Adrenal gland (tissue), 12 donors: Measurements from ENCODE around the gene SLC33A1. TPM values are rescaled to one million over a fixed set of nuclear protein-coding genes. Genes with fewer than 3 reads are reported as not detected.
A peak's percentile ranks its signal among the peaks of the same experiment; 100 is the strongest.
"Not testable (repeated sequence)": the region's sequence is repeated elsewhere in the genome, so short reads cannot be mapped to it uniquely, and the experiment has no call there.

Experiments
- DNase-seq, 7 donors: peaks; one replicate each; pipeline ENCODE4 v3.0.0-alpha.2; 2019 to 2020
- H3K27ac ChIP-seq, 5 donors: fragments of 200-600 bp; sonication (generic) in 4 of 5; 1 replicate in 3 of 5; 2 replicates in 2 of 5; pipeline versions ENCODE4 v1.5.1 to v1.8.0; 2016 to 2020; ENCODE audit warnings: mild to moderate bottlenecking in 1 of 5
- H3K27me3 ChIP-seq: fragments of 200-600 bp; 2 replicates; pipeline ENCODE4 v1.8.0; 2021
- H3K36me3 ChIP-seq, 2 donors: fragments of 200-600 bp; replicated peaks in 1 of 2; 1 replicate in 1 of 2; 2 replicates in 1 of 2; pipeline versions ENCODE4 v1.5.1 to v1.8.0; 2018 to 2022
- H3K4me1 ChIP-seq, 2 donors: fragments of 200-600 bp; replicated peaks in 1 of 2; 1 replicate in 1 of 2; 2 replicates in 1 of 2; pipeline versions ENCODE4 v1.5.1 to v1.8.0; 2018 to 2021
- H3K4me3 ChIP-seq, 4 donors: fragments of 200-600 bp; sonication (generic) in 3 of 4; one replicate each; pipeline ENCODE4 v1.5.1; 2016 to 2018
- H3K9me3 ChIP-seq, 3 donors: fragments of 200-600 bp; sonication (generic) in 1 of 3; replicated peaks in 1 of 3; 1 replicate in 2 of 3; 2 replicates in 1 of 3; pipeline versions ENCODE4 v1.5.1 to v1.8.0; 2016 to 2021
- POLR2A ChIP-seq, 2 donors: fragments of 450-650 bp; IDR thresholded peaks; one replicate each; pipeline ENCODE4 v1.6.1; 2017; ENCODE audit warnings: antibody characterized with exemption in 2 of 2, mild to moderate bottlenecking in 2 of 2, moderate library complexity in 1 of 2
- WGBS, 4 donors: extraction: QIAGEN DNeasy Blood & Tissue Kit in 2 of 4; methylation state at CpG; one replicate each; pipeline versions ENCODE4 v1.1.5 to v1.1.7; 2013 to 2017; 5-methylcytosine and 5-hydroxymethylcytosine counted together
- intact Hi-C, 2 donors: fragments of 100-400 bp; cut with DNase I; formaldehyde crosslinking; loops; one replicate each; pipeline versions ENCODE4 v1.14.1 to v1.15.0; 2022 to 2023
- polyA plus RNA-seq, 3 donors: library from polyadenylated mRNA; stranded (reverse); fragments of 200-250 nt in 2 of 3; fragments of 350-450 nt in 1 of 3; fragmentation: Illumina TruSeq in 1 of 3; extraction: RNeasy Lipid Tissue Mini Kit (QIAGEN cat#74804) in 1 of 3; gene quantifications; one replicate each; pipeline ENCODE4 v1.2.3, GENCODE V29; 2013 to 2014
- total RNA-seq, 9 donors: library from RNA; depleted of rRNA in 4 of 9; stranded (reverse); fragments of >200 nt in 4 of 9; fragments of 120-200 nt in 1 of 9; fragmentation: NEBNext Ultra II Directional in 1 of 9; extraction: Animal tissue kit (Norgen Biotek cat#: 25700) in 1 of 9; gene quantifications; one replicate each; pipeline versions ENCODE4 v1.1.0 to v1.2.4, GENCODE V29; 2013 to 2023
- TF ChIP-seq, protein P1 (sequence below), 6 experiments: fragments of 450-650 bp in 4 of 6; fragments of 200-600 bp in 2 of 6; sonication (generic) in 1 of 6; IDR thresholded peaks; 1 replicate in 5 of 6; 2 replicates in 1 of 6; pipeline versions ENCODE4 v1.5.1 to v1.8.0; 2016 to 2021; ENCODE audit warnings: antibody characterized with exemption in 6 of 6, mild to moderate bottlenecking in 2 of 6, moderate library complexity in 1 of 6
- donor health status: healthy with polysubstance abuse.
- donor health status: Bipolar disorder and iron deficiency.
- donor health status: DM: yes; HTN: yes; CAD: no.
- donor health status: DM: no; HTN: no; CAD: no.
- donor health status: DM: no; HTN: no; CAD: no.
- donor health status: DM: yes; HTN: yes; CAD: no.

SLC33A1 gene
- total and polyA plus RNA-seq, 12 donors: 3.6 to 101 (median 36.2) TPM

DNA sequence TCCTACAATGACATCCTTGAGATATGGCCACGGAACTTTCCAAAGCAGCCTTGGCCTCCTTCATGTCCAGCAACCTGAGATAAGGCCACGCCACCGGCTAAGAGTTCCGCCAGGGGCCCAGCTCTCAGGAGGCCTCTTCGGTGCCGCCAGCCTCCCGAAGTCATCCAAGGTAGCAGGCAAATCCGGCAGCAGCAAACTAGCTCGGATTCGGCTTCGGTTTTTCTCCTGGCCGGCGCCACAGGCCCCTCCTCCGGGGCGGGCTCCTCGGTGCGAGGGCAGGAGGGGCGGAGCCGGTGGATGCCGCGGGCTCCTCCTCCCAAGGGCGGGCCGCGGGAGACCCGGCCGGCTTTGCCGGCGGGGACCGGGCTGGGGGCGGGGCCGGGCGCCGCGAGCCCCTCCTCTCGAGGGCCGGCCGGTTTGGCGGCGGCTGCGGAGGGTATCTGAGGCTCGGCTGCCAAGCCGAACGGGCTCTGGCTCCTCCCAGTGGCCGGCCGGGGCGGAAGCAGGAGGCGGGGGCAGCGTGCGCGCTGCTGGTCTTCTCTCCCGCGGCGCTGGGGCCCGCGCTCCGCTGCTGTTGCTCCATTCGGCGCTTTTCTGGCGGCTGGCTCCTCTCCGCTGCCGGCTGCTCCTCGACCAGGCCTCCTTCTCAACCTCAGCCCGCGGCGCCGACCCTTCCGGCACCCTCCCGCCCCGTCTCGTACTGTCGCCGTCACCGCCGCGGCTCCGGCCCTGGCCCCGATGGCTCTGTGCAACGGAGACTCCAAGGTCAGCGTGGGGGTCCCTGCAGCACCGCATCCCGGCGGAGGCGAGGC is 16.1 kb upstream of the SLC33A1 start, which contains the start of gene GMPS:
Gene GMPS, plus strand, starts transcription at position 518 of the 812 bp plus-strand sequence. Its CDS starts 221 bp downstream, at position 739.
- no peaks in the 10 kb centered on the region for H3K9me3 ChIP-seq
- H3K36me3 ChIP-seq: no peaks in the 10 kb centered on the region
- peak within 1 kb of the TSS; percentile 89 to 97 (median 96) for H3K27ac ChIP-seq
- peak; percentile 93 to 96 (median 94) for DNase-seq
- TF ChIP-seq POLR2A (IDR thresholded peaks at IDR 0.05): peak; percentile 66 to 85
- TF ChIP-seq, protein P1, sequence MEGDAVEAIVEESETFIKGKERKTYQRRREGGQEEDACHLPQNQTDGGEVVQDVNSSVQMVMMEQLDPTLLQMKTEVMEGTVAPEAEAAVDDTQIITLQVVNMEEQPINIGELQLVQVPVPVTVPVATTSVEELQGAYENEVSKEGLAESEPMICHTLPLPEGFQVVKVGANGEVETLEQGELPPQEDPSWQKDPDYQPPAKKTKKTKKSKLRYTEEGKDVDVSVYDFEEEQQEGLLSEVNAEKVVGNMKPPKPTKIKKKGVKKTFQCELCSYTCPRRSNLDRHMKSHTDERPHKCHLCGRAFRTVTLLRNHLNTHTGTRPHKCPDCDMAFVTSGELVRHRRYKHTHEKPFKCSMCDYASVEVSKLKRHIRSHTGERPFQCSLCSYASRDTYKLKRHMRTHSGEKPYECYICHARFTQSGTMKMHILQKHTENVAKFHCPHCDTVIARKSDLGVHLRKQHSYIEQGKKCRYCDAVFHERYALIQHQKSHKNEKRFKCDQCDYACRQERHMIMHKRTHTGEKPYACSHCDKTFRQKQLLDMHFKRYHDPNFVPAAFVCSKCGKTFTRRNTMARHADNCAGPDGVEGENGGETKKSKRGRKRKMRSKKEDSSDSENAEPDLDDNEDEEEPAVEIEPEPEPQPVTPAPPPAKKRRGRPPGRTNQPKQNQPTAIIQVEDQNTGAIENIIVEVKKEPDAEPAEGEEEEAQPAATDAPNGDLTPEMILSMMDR (IDR thresholded peaks at IDR 0.05): peak in 5 of 6 experiments; percentile 28 to 69 (median 53)
- H3K4me1 ChIP-seq: peaks cover 9 to 42% of the 10 kb centered on the region in 2 donors
- H3K4me3 ChIP-seq: peak within 1 kb of the TSS; percentile 89 to 95 (median 93)
- intact Hi-C loops: no loop called here
- WGBS, 4 donors: 0 to 2% (median 0%) methylated on average over 11 to 83 of the region's 83 CpGs
- no peaks in the 10 kb centered on the region for H3K27me3 ChIP-seq

DNA sequence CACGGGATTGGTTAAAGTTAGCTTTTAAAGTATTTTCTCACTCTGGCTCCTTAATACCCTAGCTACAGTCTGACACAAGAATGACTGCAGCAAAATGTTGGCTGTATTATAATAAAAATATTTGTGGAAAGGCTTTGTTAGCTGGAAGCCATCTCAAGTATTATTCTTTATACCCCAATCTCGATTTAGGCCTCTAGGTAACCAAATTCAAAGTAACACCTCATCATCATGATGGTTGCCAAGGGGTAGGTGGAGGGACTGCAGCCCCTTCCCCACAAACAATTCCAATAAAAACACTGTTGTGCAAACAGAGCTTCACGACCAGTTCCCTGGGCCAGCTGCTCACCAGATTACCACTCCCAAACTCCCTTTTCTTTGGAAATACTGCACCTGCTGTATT is 15.5 kb upstream of the SLC33A1 start:
- 32 to 38% (median 36%) methylated on average over 3 of the region's 3 CpGs for WGBS, 4 donors
- DNase-seq: no peak
- Histone ChIP-seq H3K9me3 (no peaks in the 10 kb centered on the region), H3K36me3 (no peaks in the 10 kb centered on the region), H3K27ac (peak overlapping the region; percentile 12 to 97 (median 89)), H3K27me3 (no peaks in the 10 kb centered on the region), H3K4me3 (peak overlapping the region in 1 of 4 donors; percentile 95), H3K4me1 (peaks cover 9 to 35% of the 10 kb centered on the region in 2 donors)
- intact Hi-C loops: loop anchor here in 1 of 2 donors (10.0 kb wide), 1 partner anchor 65 kb away; the partner anchor contains the start of gene C3orf33
- no peak for TF ChIP-seq POLR2A (IDR thresholded peaks at IDR 0.05)
- TF ChIP-seq, protein P1 (IDR thresholded peaks at IDR 0.05): no peak

DNA sequence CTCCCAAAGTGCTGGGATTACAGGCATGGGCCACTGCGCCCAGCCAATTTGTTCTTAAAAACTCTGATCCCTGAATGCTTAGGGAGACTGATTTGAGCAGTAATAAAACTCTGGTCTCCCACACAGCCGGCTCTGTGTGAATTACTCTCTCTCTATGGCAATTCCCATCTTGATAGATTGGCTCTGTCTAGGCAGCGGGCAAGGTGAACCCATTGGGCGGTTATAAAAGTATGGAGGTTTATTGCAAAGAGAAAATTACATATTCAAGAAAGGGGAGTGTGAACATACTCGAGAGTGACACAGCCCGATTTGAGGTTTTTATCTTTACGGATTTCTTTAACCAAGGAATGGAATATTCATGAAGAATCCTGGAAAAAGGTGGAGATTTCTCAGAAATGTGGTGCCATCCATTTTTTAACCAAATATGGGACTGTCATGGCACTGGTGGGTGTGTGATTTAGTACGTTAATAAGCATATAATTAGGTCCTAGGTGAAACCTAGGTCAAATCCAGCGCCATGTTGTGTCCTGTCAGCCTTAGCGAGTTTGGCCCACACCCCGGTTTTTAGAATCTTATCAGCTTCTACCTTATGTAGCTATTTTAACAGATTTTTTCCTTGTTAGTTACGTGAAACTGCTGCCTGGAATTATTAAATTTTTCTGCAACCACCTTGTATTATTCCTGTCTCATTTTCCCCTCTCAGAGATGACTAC is 9.0 kb upstream of the SLC33A1 start:
- WGBS, 4 donors: 81 to 90% (median 84%) methylated on average over 11 to 12 of the region's 12 CpGs
- intact Hi-C loops: loop anchor here in 1 of 2 donors (10.0 kb wide), 1 partner anchor 58 kb away; the partner anchor contains the start of gene C3orf33

DNA sequence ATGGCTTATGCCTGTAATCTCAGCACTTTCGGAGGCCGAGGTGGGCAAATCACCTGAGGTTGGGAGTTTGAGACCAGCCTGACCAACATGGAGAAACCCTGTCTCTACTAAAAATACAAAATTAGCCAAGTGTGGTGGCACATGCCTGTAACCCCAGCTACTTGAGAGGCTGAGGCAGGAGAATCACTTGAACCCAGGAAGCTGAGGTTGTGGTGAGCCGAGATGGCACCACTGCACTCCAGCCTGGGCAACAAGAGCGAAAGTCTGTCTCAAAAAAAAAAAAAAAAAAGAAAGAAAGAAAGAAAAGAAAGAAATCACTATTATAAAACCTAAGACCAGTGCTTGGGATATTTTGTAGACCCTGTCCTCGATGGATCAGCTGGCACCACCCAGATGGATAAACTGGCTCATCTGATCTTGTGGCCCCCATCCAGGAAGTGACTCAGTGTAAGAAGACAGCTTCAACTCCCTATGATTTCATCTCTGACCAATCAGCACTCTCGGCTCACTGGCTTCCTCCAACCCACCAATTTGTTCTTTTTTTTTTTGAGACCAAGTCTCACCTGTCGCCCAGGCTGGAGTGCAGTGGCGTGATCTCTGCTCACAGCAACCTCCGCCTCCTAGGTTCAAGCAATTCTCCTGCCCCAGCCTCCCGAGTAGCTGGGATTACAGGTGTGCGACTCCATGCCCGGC is 8.2 kb upstream of the SLC33A1 start:
- H3K36me3 ChIP-seq, H3K27me3 ChIP-seq, H3K4me3 ChIP-seq, H3K4me1 ChIP-seq, H3K9me3 ChIP-seq, H3K27ac ChIP-seq: not testable (repeated sequence)
- intact Hi-C loops: loop anchor here in 1 of 2 donors (10.0 kb wide), 1 partner anchor 58 kb away; the partner anchor contains the start of gene C3orf33
- DNase-seq: peak in 6 of 7 donors; percentile 26 to 81 (median 50)
- 78 to 82% (median 80%) methylated on average over 12 of the region's 12 CpGs for WGBS, 4 donors

More for the DNA sequence above, 9.0 kb upstream of the SLC33A1 start:
- no peaks in the 10 kb centered on the region for H3K9me3 ChIP-seq
- no peak overlapping the region for H3K27ac ChIP-seq
- H3K36me3 ChIP-seq: no peaks in the 10 kb centered on the region
- TF ChIP-seq, protein P1 (IDR thresholded peaks at IDR 0.05): no peak
- TF ChIP-seq POLR2A (IDR thresholded peaks at IDR 0.05): no peak
- DNase-seq: no peak
- H3K4me1 ChIP-seq: no peaks in the 10 kb centered on the region
- no peak overlapping the region for H3K4me3 ChIP-seq
- H3K27me3 ChIP-seq: no peaks in the 10 kb centered on the region
